Measurements from ENCODE around the gene TUBGCP4.

- TF ChIP-seq TSHZ1 (tag by site-specific recombination; IDR thresholded peaks at IDR 0.05; ENCODE audit: borderline replicate concordance) (no peak), CTCF (tag by site-specific recombination; IDR thresholded peaks at IDR 0.05) (no peak), ZNF623 (tag by site-specific recombination; IDR thresholded peaks at IDR 0.05) (no peak), ZNF626 (tag by site-specific recombination; IDR thresholded peaks at IDR 0.05) (no peak), ZNF76 (tag by site-specific recombination; IDR thresholded peaks at IDR 0.05; ENCODE audit: borderline replicate concordance, low read depth) (no peak), ZNF133 (tag by site-specific recombination; IDR thresholded peaks at IDR 0.05) (no peak), ZNF777 (tag by site-specific recombination; IDR thresholded peaks at IDR 0.05; ENCODE audit: borderline replicate concordance) (no peak), ZNF423 (tag by site-specific recombination; IDR thresholded peaks at IDR 0.05) (no peak), ZNF10 (tag by site-specific recombination; IDR thresholded peaks at IDR 0.05) (no peak), ZBTB8A (tag by site-specific recombination; IDR thresholded peaks at IDR 0.05) (no peak), ZNF157 (tag by site-specific recombination; IDR thresholded peaks at IDR 0.05) (no peak), ZBTB11 (tag by site-specific recombination; conservative IDR thresholded peaks at IDR 0.05; ENCODE audit: low read depth) (no peak), ZNF302 (tag by site-specific recombination; IDR thresholded peaks at IDR 0.05; ENCODE audit: low read depth) (no peak), ZNF169 (tag by site-specific recombination; IDR thresholded peaks at IDR 0.05) (no peak)
Observed at GRCh38 chr15:43434446-43434845, 63.5 kb downstream of the TUBGCP4 start.

Measured in HEK293 (cell line).